ENCODE data around the gene OLIG3. TPM values are rescaled to one million over a fixed set of nuclear protein-coding genes. Genes with fewer than 3 reads are reported as not detected.

OLIG3 gene
- total RNA-seq, result not detected

GRCh38 chr6:137494281-137494987 is at the start of gene OLIG3:
OLIG3 (minus strand) TSS chr6:137494394; CDS start chr6:137494170, 224 bp downstream.
- peak in 2 of 3 donors; percentile 24 to 38 for DNase-seq (ENCODE audit: low read depth in 2 of 3, low spot score in 2 of 3)

- no peak for DNase-seq (ENCODE audit: low read depth in 2 of 3, low spot score in 2 of 3)
These were observed 48.9 kb upstream of the OLIG3 start for GRCh38 chr6:137543114-137543513.

GRCh38 chr6:137542713-137543112 is 48.5 kb upstream of the OLIG3 start:
- no peak for DNase-seq (ENCODE audit: low read depth in 2 of 3, low spot score in 2 of 3)

- DNase-seq (ENCODE audit: low read depth in 2 of 3, low spot score in 2 of 3), result no peak
These were observed 47.4 kb upstream of the OLIG3 start for GRCh38 chr6:137541534-137542063.

- DNase-seq (ENCODE audit: low read depth in 2 of 3, low spot score in 2 of 3), result peak in 1 of 3 donors; percentile 3
These were observed 42.0 kb upstream of the OLIG3 start for GRCh38 chr6:137536104-137536773.

- no peak for DNase-seq (ENCODE audit: low read depth in 2 of 3, low spot score in 2 of 3)
These were observed 37.3 kb upstream of the OLIG3 start for GRCh38 chr6:137531376-137532092.

GRCh38 chr6:137530404-137530803 is 36.2 kb upstream of the OLIG3 start:
- no peak for DNase-seq (ENCODE audit: low read depth in 2 of 3, low spot score in 2 of 3)

- no peak for DNase-seq (ENCODE audit: low read depth in 2 of 3, low spot score in 2 of 3)
These were observed 28.6 kb upstream of the OLIG3 start for GRCh38 chr6:137522831-137523230.

- DNase-seq (ENCODE audit: low read depth in 2 of 3, low spot score in 2 of 3), result no peak
These were observed 28.1 kb upstream of the OLIG3 start for GRCh38 chr6:137522198-137522798.

- no peak for DNase-seq (ENCODE audit: low read depth in 2 of 3, low spot score in 2 of 3)
These were observed 26.3 kb upstream of the OLIG3 start for GRCh38 chr6:137520520-137520919.

- DNase-seq (ENCODE audit: low read depth in 2 of 3, low spot score in 2 of 3), result no peak
These were observed 25.5 kb upstream of the OLIG3 start for GRCh38 chr6:137519629-137520176.

GRCh38 chr6:137518386-137518983 is 24.3 kb upstream of the OLIG3 start:
- DNase-seq (ENCODE audit: low read depth in 2 of 3, low spot score in 2 of 3), result no peak

- no peak for DNase-seq (ENCODE audit: low read depth in 2 of 3, low spot score in 2 of 3)
These were observed 20.2 kb upstream of the OLIG3 start for GRCh38 chr6:137514418-137514817.

GRCh38 chr6:137512757-137513605 is 18.8 kb upstream of the OLIG3 start:
- peak in 1 of 3 donors; percentile 23 for DNase-seq (ENCODE audit: low read depth in 2 of 3, low spot score in 2 of 3)

- no peak for DNase-seq (ENCODE audit: low read depth in 2 of 3, low spot score in 2 of 3)
These were observed 16.7 kb upstream of the OLIG3 start for GRCh38 chr6:137510923-137511322.

- peak in 2 of 3 donors; percentile 17 to 32 for DNase-seq (ENCODE audit: low read depth in 2 of 3, low spot score in 2 of 3)
These were observed 4.4 kb upstream of the OLIG3 start for GRCh38 chr6:137498481-137499190.

GRCh38 chr6:137497721-137498463 is 3.7 kb upstream of the OLIG3 start:
- peak in 1 of 3 donors; percentile 21 for DNase-seq (ENCODE audit: low read depth in 2 of 3, low spot score in 2 of 3)

Data from hematopoietic multipotent progenitor cell (in vitro differentiated cells).